ENCODE results near the gene DDX6.

DDX6 gene

GRCh38 chr11:118748056-118748455 lies 42.9 kb downstream of the DDX6 start:
- no peak overlapping the region for H3K4me2 ChIP-seq (ENCODE audit: low read length)
- no peak overlapping the region for H4K91ac ChIP-seq (ENCODE audit: low read depth, low read length)
- H3K4ac ChIP-seq (ENCODE audit: low read depth, low read length) = no peak overlapping the region
- no peak overlapping the region for H2BK5ac ChIP-seq (ENCODE audit: low read depth, low read length, poor library complexity)
- H2AFZ ChIP-seq (ENCODE audit: insufficient read depth, low read length, poor library complexity) = no peak overlapping the region
- H3K79me1 ChIP-seq (ENCODE audit: low read length) = no peaks in the 10 kb centered on the region
- H2AK5ac ChIP-seq (ENCODE audit: low read length) = no peak overlapping the region
- H3K23ac ChIP-seq (ENCODE audit: low read length) = no peak overlapping the region
- no peaks in the 10 kb centered on the region for H3K27me3 ChIP-seq (ENCODE audit: insufficient read depth, low read length)
- DNase-seq = no peak
- no peak overlapping the region for H2BK12ac ChIP-seq (ENCODE audit: low read length)
- H4K12ac ChIP-seq (ENCODE audit: low read depth, low read length) = no peak overlapping the region
- H3K27ac ChIP-seq (ENCODE audit: low read depth, low read length) = no peak overlapping the region
- H3K9me3 ChIP-seq (ENCODE audit: insufficient read depth, low read depth, low read length) = no peaks in the 10 kb centered on the region
- H3K18ac ChIP-seq (ENCODE audit: low read length) = no peak overlapping the region
- no peak overlapping the region for H4K8ac ChIP-seq (ENCODE audit: low read depth, low read length)
- no peaks in the 10 kb centered on the region for H3K79me2 ChIP-seq (ENCODE audit: control insufficient read depth, insufficient read depth, low read length, poor library complexity)
- no peak overlapping the region for H2BK120ac ChIP-seq (ENCODE audit: insufficient read depth, low read length, poor library complexity)
- peaks cover 5 to 20% of the 10 kb centered on the region in 2 experiments for H3K36me3 ChIP-seq (ENCODE audit: control insufficient read depth in 1 of 2, insufficient read depth in 2 of 2, low read length in 2 of 2)
- H3K14ac ChIP-seq (ENCODE audit: low read length) = no peak overlapping the region
- no peak overlapping the region for H3K4me3 ChIP-seq (ENCODE audit: low read depth, low read length)
- no peaks in the 10 kb centered on the region for H3K4me1 ChIP-seq (ENCODE audit: control insufficient read depth in 1 of 2, insufficient read depth in 2 of 2, low read length in 2 of 2)
- no peak overlapping the region for H3K9ac ChIP-seq (ENCODE audit: low read length)

GRCh38 chr11:118746988-118747585 lies 43.9 kb downstream of the DDX6 start:
- H2AK5ac ChIP-seq (ENCODE audit: low read length) = no peak overlapping the region
- no peak overlapping the region for H3K27ac ChIP-seq (ENCODE audit: low read depth, low read length)
- H3K4me1 ChIP-seq (ENCODE audit: control insufficient read depth in 1 of 2, insufficient read depth in 2 of 2, low read length in 2 of 2) = peaks cover under 1 to 2% of the 10 kb centered on the region in 2 experiments
- no peak overlapping the region for H2AFZ ChIP-seq (ENCODE audit: insufficient read depth, low read length, poor library complexity)
- H2BK12ac ChIP-seq (ENCODE audit: low read length) = no peak overlapping the region
- DNase-seq = no peak
- no peaks in the 10 kb centered on the region for H3K9me3 ChIP-seq (ENCODE audit: insufficient read depth, low read depth, low read length)
- no peak overlapping the region for H3K14ac ChIP-seq (ENCODE audit: low read length)
- H4K8ac ChIP-seq (ENCODE audit: low read depth, low read length) = no peak overlapping the region
- peaks cover 0 to 11% of the 10 kb centered on the region in 2 experiments for H3K36me3 ChIP-seq (ENCODE audit: control insufficient read depth in 1 of 2, insufficient read depth in 2 of 2, low read length in 2 of 2)
- no peak overlapping the region for H4K12ac ChIP-seq (ENCODE audit: low read depth, low read length)
- H3K4me2 ChIP-seq (ENCODE audit: low read length) = no peak overlapping the region
- H3K4me3 ChIP-seq (ENCODE audit: low read depth, low read length) = no peak overlapping the region
- H3K18ac ChIP-seq (ENCODE audit: low read length) = no peak overlapping the region
- peaks cover 2% of the 10 kb centered on the region for H3K79me2 ChIP-seq (ENCODE audit: control insufficient read depth, insufficient read depth, low read length, poor library complexity)
- no peak overlapping the region for H3K23ac ChIP-seq (ENCODE audit: low read length)
- H4K91ac ChIP-seq (ENCODE audit: low read depth, low read length) = no peak overlapping the region
- no peak overlapping the region for H3K9ac ChIP-seq (ENCODE audit: low read length)
- H2BK5ac ChIP-seq (ENCODE audit: low read depth, low read length, poor library complexity) = no peak overlapping the region
- no CpG with 5 or more reads among the region's 5 CpGs for WGBS (ENCODE audit: extremely low coverage, insufficient coverage, insufficient read length)
- H3K79me1 ChIP-seq (ENCODE audit: low read length) = peaks cover 3% of the 10 kb centered on the region
- no peak overlapping the region for H2BK120ac ChIP-seq (ENCODE audit: insufficient read depth, low read length, poor library complexity)
- no peak overlapping the region for H3K4ac ChIP-seq (ENCODE audit: low read depth, low read length)
- H3K27me3 ChIP-seq (ENCODE audit: insufficient read depth, low read length) = no peaks in the 10 kb centered on the region

- Histone ChIP-seq H3K36me3 (ENCODE audit: control insufficient read depth in 1 of 2, insufficient read depth in 2 of 2, low read length in 2 of 2) (no peaks in the 10 kb centered on the region), H3K79me2 (ENCODE audit: control insufficient read depth, insufficient read depth, low read length, poor library complexity) (peaks cover 2% of the 10 kb centered on the region)
Measured at GRCh38 chr11:118744046-118744445, 46.9 kb downstream of the DDX6 start.

GRCh38 chr11:118742304-118742703 lies 48.7 kb downstream of the DDX6 start:
- Histone ChIP-seq H3K23ac (ENCODE audit: low read length) (no peak overlapping the region), H4K12ac (ENCODE audit: low read depth, low read length) (no peak overlapping the region), H4K91ac (ENCODE audit: low read depth, low read length) (no peak overlapping the region), H2BK5ac (ENCODE audit: low read depth, low read length, poor library complexity) (no peak overlapping the region), H2AK5ac (ENCODE audit: low read length) (no peak overlapping the region), H3K4me3 (ENCODE audit: low read depth, low read length) (no peak overlapping the region), H3K14ac (ENCODE audit: low read length) (no peak overlapping the region), H3K36me3 (ENCODE audit: control insufficient read depth in 1 of 2, insufficient read depth in 2 of 2, low read length in 2 of 2) (no peaks in the 10 kb centered on the region), H3K27me3 (ENCODE audit: insufficient read depth, low read length) (no peaks in the 10 kb centered on the region), H2AFZ (ENCODE audit: insufficient read depth, low read length, poor library complexity) (no peak overlapping the region), H2BK12ac (ENCODE audit: low read length) (no peak overlapping the region), H3K4me2 (ENCODE audit: low read length) (no peak overlapping the region), H3K9me3 (ENCODE audit: insufficient read depth, low read depth, low read length) (no peaks in the 10 kb centered on the region), H4K8ac (ENCODE audit: low read depth, low read length) (no peak overlapping the region), H3K9ac (ENCODE audit: low read length) (no peak overlapping the region), H3K4ac (ENCODE audit: low read depth, low read length) (no peak overlapping the region), H2BK120ac (ENCODE audit: insufficient read depth, low read length, poor library complexity) (no peak overlapping the region), H3K79me1 (ENCODE audit: low read length) (peaks cover 6% of the 10 kb centered on the region), H3K79me2 (ENCODE audit: control insufficient read depth, insufficient read depth, low read length, poor library complexity) (peaks cover 2% of the 10 kb centered on the region), H3K4me1 (ENCODE audit: control insufficient read depth in 1 of 2, insufficient read depth in 2 of 2, low read length in 2 of 2) (peaks cover 8 to 18% of the 10 kb centered on the region in 2 experiments), H3K18ac (ENCODE audit: low read length) (no peak overlapping the region), H3K27ac (ENCODE audit: low read depth, low read length) (no peak overlapping the region)
- WGBS (ENCODE audit: extremely low coverage, insufficient coverage, insufficient read length) = no CpG with 5 or more reads among the region's 6 CpGs
- peak; percentile 74 to 92 for DNase-seq

More at GRCh38 chr11:118744046-118744445, 46.9 kb downstream of the DDX6 start:
- H3K27ac ChIP-seq (ENCODE audit: low read depth, low read length) = no peak overlapping the region
- H2AFZ ChIP-seq (ENCODE audit: insufficient read depth, low read length, poor library complexity) = no peak overlapping the region
- H3K14ac ChIP-seq (ENCODE audit: low read length) = no peak overlapping the region
- H3K4me1 ChIP-seq (ENCODE audit: control insufficient read depth in 1 of 2, insufficient read depth in 2 of 2, low read length in 2 of 2) = peaks cover 8 to 18% of the 10 kb centered on the region in 2 experiments
- H2BK12ac ChIP-seq (ENCODE audit: low read length) = no peak overlapping the region
- no peak overlapping the region for H4K8ac ChIP-seq (ENCODE audit: low read depth, low read length)
- WGBS (ENCODE audit: extremely low coverage, insufficient coverage, insufficient read length) = no CpG with 5 or more reads among the region's 4 CpGs
- no peaks in the 10 kb centered on the region for H3K9me3 ChIP-seq (ENCODE audit: insufficient read depth, low read depth, low read length)
- no peak overlapping the region for H3K4ac ChIP-seq (ENCODE audit: low read depth, low read length)
- H3K79me1 ChIP-seq (ENCODE audit: low read length) = peaks cover 6% of the 10 kb centered on the region
- H2BK120ac ChIP-seq (ENCODE audit: insufficient read depth, low read length, poor library complexity) = no peak overlapping the region
- no peak overlapping the region for H2AK5ac ChIP-seq (ENCODE audit: low read length)
- H3K4me2 ChIP-seq (ENCODE audit: low read length) = no peak overlapping the region
- H3K18ac ChIP-seq (ENCODE audit: low read length) = no peak overlapping the region
- DNase-seq = no peak
- no peak overlapping the region for H4K12ac ChIP-seq (ENCODE audit: low read depth, low read length)
- H3K4me3 ChIP-seq (ENCODE audit: low read depth, low read length) = no peak overlapping the region
- H4K91ac ChIP-seq (ENCODE audit: low read depth, low read length) = no peak overlapping the region
- no peak overlapping the region for H2BK5ac ChIP-seq (ENCODE audit: low read depth, low read length, poor library complexity)
- no peak overlapping the region for H3K23ac ChIP-seq (ENCODE audit: low read length)
- H3K9ac ChIP-seq (ENCODE audit: low read length) = no peak overlapping the region
- no peaks in the 10 kb centered on the region for H3K27me3 ChIP-seq (ENCODE audit: insufficient read depth, low read length)
